Measurements from ENCODE around the gene MSL1. TPM values are rescaled to one million over a fixed set of nuclear protein-coding genes. Genes with fewer than 3 reads are reported as not detected.

MSL1 gene
- total RNA-seq, 4 donors from 2014 or later = 69.3 to 166 (median 86.9) TPM

- peaks cover 5% of the 10 kb centered on the region for H3K4me1 ChIP-seq
- no peak for DNase-seq (ENCODE audit: low spot score in 2 of 2)
- no peaks in the 10 kb centered on the region for H3K9me3 ChIP-seq
- WGBS = 75% methylated on average over 2 of the region's 2 CpGs
- TF ChIP-seq POLR2A (IDR thresholded peaks at IDR 0.05) (no peak), CTCF (IDR thresholded peaks at IDR 0.05) (no peak), POLR2AphosphoS5 (IDR thresholded peaks at IDR 0.05) (no peak), EP300 (IDR thresholded peaks at IDR 0.05) (no peak)
- H3K4me3 ChIP-seq = no peak overlapping the region
- H3K36me3 ChIP-seq = peaks cover 52% of the 10 kb centered on the region
- H3K27me3 ChIP-seq = no peaks in the 10 kb centered on the region
- peak overlapping the region; percentile 43 for H3K27ac ChIP-seq
These were observed 36.2 kb downstream of the MSL1 start for GRCh38 chr17:40157973-40158372.

GRCh38 chr17:40158438-40159013 is 36.8 kb downstream of the MSL1 start:
- Histone ChIP-seq H3K27me3 (no peaks in the 10 kb centered on the region), H3K4me1 (peaks cover 5% of the 10 kb centered on the region), H3K4me3 (no peak overlapping the region), H3K27ac (peak overlapping the region; percentile 43), H3K36me3 (peaks cover 52% of the 10 kb centered on the region), H3K9me3 (no peaks in the 10 kb centered on the region)
- no peak for DNase-seq (ENCODE audit: low spot score in 2 of 2)
- TF ChIP-seq CTCF (IDR thresholded peaks at IDR 0.05) = no peak
- no peak for TF ChIP-seq POLR2AphosphoS5 (IDR thresholded peaks at IDR 0.05)
- no peak for TF ChIP-seq EP300 (IDR thresholded peaks at IDR 0.05)
- TF ChIP-seq POLR2A (IDR thresholded peaks at IDR 0.05) = no peak
- WGBS = 87% methylated on average over 3 of the region's 3 CpGs

- no peak for DNase-seq (ENCODE audit: low spot score in 2 of 2)
- Histone ChIP-seq H3K9me3 (no peaks in the 10 kb centered on the region), H3K27me3 (no peaks in the 10 kb centered on the region), H3K4me3 (no peak overlapping the region), H3K4me1 (peaks cover 5% of the 10 kb centered on the region), H3K27ac (no peak overlapping the region), H3K36me3 (peaks cover 52% of the 10 kb centered on the region)
- TF ChIP-seq POLR2A (IDR thresholded peaks at IDR 0.05) (no peak), POLR2AphosphoS5 (IDR thresholded peaks at IDR 0.05) (no peak), CTCF (IDR thresholded peaks at IDR 0.05) (no peak), EP300 (IDR thresholded peaks at IDR 0.05) (no peak)
- 92% methylated on average over 6 of the region's 6 CpGs for WGBS
These were observed 37.7 kb downstream of the MSL1 start for GRCh38 chr17:40159456-40159855.

GRCh38 chr17:40167685-40168261 is 46.0 kb downstream of the MSL1 start:
- H3K27ac ChIP-seq = peak overlapping the region; percentile 21
- H3K36me3 ChIP-seq = peaks cover 88% of the 10 kb centered on the region
- no peaks in the 10 kb centered on the region for H3K9me3 ChIP-seq
- TF ChIP-seq CTCF (IDR thresholded peaks at IDR 0.05) (no peak), POLR2AphosphoS5 (IDR thresholded peaks at IDR 0.05) (no peak), EP300 (IDR thresholded peaks at IDR 0.05) (no peak), POLR2A (IDR thresholded peaks at IDR 0.05) (no peak)
- peaks cover 7% of the 10 kb centered on the region for H3K4me1 ChIP-seq
- no peak overlapping the region for H3K4me3 ChIP-seq
- DNase-seq (ENCODE audit: low spot score in 2 of 2) = no peak
- WGBS = 86% methylated on average over 3 of the region's 3 CpGs
- no peaks in the 10 kb centered on the region for H3K27me3 ChIP-seq

- WGBS = 39% methylated on average over 11 of the region's 11 CpGs
- DNase-seq (ENCODE audit: low spot score in 2 of 2) = no peak
These were observed 46.6 kb downstream of the MSL1 start for GRCh38 chr17:40168262-40168832.

More at GRCh38 chr17:40168262-40168832, 46.6 kb downstream of the MSL1 start:
- TF ChIP-seq POLR2AphosphoS5 (IDR thresholded peaks at IDR 0.05) (no peak), CTCF (IDR thresholded peaks at IDR 0.05) (peak; percentile 66 to 79)
- H3K27me3 ChIP-seq = no peaks in the 10 kb centered on the region
- no peaks in the 10 kb centered on the region for H3K9me3 ChIP-seq
- peaks cover 88% of the 10 kb centered on the region for H3K36me3 ChIP-seq
- H3K4me1 ChIP-seq = peaks cover 7% of the 10 kb centered on the region
- H3K4me3 ChIP-seq = no peak overlapping the region
- H3K27ac ChIP-seq = peak overlapping the region; percentile 21
